Ascending aorta (tissue), 2 donors: ENCODE results near the gene RADIL. TPM values are rescaled to one million over a fixed set of nuclear protein-coding genes. Genes with fewer than 3 reads are reported as not detected.

Experiments
- DNase-seq, 2 donors: peaks; one replicate each; pipeline ENCODE4 v3.0.0-alpha.2; 2019; ENCODE audit warnings: low spot score in 2 of 2
- H3K27ac ChIP-seq, 2 donors: fragments of 200-600 bp; sonication (generic); one replicate each; pipeline ENCODE4 v1.5.1; 2016 to 2017; ENCODE audit warnings: mild to moderate bottlenecking in 1 of 2
- H3K27me3 ChIP-seq: fragments of 200-600 bp; sonication (generic); one replicate; pipeline ENCODE4 v1.5.1; 2017
- H3K36me3 ChIP-seq, 2 donors: fragments of 200-600 bp; sonication (generic); one replicate each; pipeline ENCODE4 v1.5.1; 2016
- H3K4me1 ChIP-seq, 2 donors: fragments of 200-600 bp; sonication (generic); one replicate each; pipeline ENCODE4 v1.5.1; 2016 to 2017; ENCODE audit warnings: mild to moderate bottlenecking in 1 of 2
- H3K4me3 ChIP-seq, 2 donors: fragments of 200-600 bp; sonication (generic); one replicate each; pipeline ENCODE4 v1.5.1; 2016 to 2017; ENCODE audit warnings: mild to moderate bottlenecking in 1 of 2
- H3K9me3 ChIP-seq, 2 donors: fragments of 200-600 bp; sonication (generic); one replicate each; pipeline ENCODE4 v1.5.1; 2016
- intact Hi-C: fragments of 100-400 bp; cut with DNase I; formaldehyde crosslinking; loops from one replicate; pipeline ENCODE4 v1.15.1; 2023
- total RNA-seq: library from RNA; depleted of rRNA; stranded (reverse); fragments of >200 nt; gene quantifications from one replicate; pipeline ENCODE4 v1.1.0, GENCODE V29; 2016
- TF ChIP-seq, protein P1 (sequence below), 3 experiments: fragments of 200-600 bp in 2 of 3; fragments of 450-650 bp in 1 of 3; sonication (generic) in 2 of 3; IDR thresholded peaks; one replicate each; pipeline ENCODE4 v1.5.1; 2016 to 2019; ENCODE audit warnings: antibody characterized with exemption in 3 of 3, mild to moderate bottlenecking in 1 of 3, moderate library complexity in 1 of 3

The RADIL gene
- total RNA-seq, 1 donor from 2014 or later = 42.4 TPM

DNA sequence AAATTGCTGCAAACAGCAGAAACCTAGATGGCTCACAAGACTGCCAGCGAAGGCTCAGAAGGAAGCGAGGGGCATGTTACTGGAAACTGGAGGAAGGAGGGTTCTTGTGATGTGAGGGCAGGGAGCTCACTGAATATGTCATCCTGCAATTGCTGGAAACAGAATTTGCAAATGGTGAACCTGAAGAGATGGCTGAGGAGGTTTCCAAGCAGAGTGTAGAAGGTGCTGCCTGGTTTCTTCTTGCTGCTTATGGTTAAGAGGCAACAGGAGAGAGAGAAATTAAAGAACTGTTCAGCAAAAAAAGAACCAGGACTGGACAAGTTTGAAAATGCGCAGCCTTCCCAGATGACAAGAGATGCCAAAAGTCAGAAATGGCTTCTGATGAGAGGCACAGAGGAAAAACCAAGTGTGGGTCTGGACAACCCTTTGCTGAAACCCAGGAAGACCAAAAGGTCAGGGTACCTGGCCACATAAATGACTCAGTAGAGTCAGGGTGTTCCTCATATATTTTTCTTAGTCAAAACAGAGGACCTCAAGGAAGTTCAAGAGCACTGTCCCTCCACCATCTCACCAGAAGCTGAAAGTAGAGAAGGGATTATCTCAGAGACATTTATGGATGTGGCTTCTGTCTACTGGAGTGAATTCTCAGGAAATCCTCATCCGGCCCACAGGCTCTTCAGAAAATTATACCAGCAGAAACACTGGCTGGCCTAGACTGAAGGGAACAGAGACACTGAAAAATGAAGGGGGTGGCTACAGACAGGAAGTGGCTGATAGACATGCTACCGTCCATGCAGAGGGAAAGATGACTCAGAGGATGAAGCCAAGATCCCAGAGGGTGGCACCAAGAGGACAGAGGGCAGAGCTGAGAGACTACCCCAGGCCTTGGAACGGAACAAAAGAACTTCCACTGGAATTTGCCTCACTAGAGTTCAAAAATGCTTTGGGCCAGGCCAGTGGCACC lies 31.8 kb downstream of the RADIL start:
- no peak for DNase-seq
- intact Hi-C loops = no loop called here
- Histone ChIP-seq H3K4me1 (no peaks in the 10 kb centered on the region), H3K27ac (no peak overlapping the region), H3K9me3 (peaks cover 0 to 5% of the 10 kb centered on the region in 2 donors), H3K27me3 (no peaks in the 10 kb centered on the region), H3K4me3 (no peak overlapping the region), H3K36me3 (no peaks in the 10 kb centered on the region)
- TF ChIP-seq, protein P1, sequence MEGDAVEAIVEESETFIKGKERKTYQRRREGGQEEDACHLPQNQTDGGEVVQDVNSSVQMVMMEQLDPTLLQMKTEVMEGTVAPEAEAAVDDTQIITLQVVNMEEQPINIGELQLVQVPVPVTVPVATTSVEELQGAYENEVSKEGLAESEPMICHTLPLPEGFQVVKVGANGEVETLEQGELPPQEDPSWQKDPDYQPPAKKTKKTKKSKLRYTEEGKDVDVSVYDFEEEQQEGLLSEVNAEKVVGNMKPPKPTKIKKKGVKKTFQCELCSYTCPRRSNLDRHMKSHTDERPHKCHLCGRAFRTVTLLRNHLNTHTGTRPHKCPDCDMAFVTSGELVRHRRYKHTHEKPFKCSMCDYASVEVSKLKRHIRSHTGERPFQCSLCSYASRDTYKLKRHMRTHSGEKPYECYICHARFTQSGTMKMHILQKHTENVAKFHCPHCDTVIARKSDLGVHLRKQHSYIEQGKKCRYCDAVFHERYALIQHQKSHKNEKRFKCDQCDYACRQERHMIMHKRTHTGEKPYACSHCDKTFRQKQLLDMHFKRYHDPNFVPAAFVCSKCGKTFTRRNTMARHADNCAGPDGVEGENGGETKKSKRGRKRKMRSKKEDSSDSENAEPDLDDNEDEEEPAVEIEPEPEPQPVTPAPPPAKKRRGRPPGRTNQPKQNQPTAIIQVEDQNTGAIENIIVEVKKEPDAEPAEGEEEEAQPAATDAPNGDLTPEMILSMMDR (IDR thresholded peaks at IDR 0.05) = no peak

DNA sequence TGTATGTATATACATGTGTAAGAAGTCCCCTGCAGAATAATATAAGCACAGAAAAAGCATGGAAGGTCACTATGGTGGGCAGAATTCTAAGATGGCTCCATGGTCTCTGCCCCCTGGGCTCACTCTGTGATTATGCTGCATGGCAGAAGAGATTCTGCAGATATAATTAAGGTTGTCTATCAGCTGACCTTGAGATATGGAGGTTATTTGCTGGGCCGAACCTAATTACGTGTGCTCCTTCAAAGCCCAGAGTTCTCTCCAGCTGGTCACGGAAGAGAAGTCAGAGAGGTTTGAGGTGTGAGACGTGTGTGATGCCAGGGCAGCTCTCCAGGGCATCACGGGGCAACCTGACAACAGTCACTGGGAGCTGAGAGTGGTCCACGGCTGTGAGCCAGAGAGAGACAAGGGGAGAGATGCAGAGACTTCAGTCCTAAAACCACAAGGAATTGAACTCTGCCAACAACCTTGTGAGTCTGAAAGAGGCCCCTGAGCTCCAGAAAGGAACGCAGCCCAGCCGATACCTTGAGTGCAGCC lies 33.2 kb downstream of the RADIL start:
- Histone ChIP-seq H3K9me3 (peaks cover 0 to 5% of the 10 kb centered on the region in 2 donors), H3K27me3 (no peaks in the 10 kb centered on the region), H3K36me3 (no peaks in the 10 kb centered on the region), H3K4me1 (no peaks in the 10 kb centered on the region), H3K4me3 (no peak overlapping the region), H3K27ac (no peak overlapping the region)
- intact Hi-C loops = no loop called here
- TF ChIP-seq, protein P1 (IDR thresholded peaks at IDR 0.05) = no peak
- DNase-seq = no peak

DNA sequence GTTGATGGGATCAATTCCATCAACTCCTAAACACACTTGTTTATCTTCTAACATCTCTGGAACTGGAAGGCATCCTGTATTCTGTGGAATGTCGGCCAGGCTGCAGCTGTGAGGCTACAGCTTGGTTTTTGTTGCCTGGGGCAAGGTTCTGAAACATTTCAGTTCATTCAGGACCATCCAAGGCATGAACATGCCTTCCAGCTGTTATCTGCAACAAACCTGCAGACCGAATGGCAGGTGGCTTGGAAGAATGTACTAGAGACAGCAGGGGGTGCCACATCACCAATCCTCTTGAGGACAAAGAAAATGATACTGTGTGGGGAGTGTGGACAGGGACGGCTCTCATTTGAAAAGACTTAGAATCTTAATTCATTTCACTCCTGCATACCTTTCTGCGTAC lies 34.1 kb downstream of the RADIL start:
- Histone ChIP-seq H3K36me3 (no peaks in the 10 kb centered on the region), H3K4me3 (no peak overlapping the region), H3K27ac (no peak overlapping the region), H3K9me3 (peaks cover 0 to 5% of the 10 kb centered on the region in 2 donors), H3K27me3 (no peaks in the 10 kb centered on the region), H3K4me1 (no peaks in the 10 kb centered on the region)
- DNase-seq = no peak
- TF ChIP-seq, protein P1 (IDR thresholded peaks at IDR 0.05) = peak in 1 of 3 experiments; percentile 12
- intact Hi-C loops = no loop called here

DNA sequence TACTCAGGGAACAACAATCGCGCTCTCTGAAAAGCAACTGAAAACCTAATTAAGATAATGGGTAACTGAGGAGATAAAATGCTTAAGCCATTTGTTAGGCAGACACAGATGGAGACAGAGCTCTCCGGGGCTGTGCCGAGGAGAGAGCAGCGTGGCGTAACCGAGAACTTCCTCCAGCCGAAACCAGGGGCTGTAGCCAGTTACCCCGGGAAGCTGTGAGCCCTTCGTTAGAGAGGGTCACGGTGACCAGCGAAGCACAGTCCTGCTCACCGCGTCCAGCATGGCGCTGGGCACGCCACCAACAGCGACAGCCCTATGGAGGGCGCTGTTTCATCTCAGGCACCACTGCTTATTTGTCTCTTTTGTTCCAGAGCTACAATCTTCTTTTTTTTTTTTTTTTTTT lies 37.8 kb downstream of the RADIL start:
- no peak for DNase-seq
- TF ChIP-seq, protein P1 (IDR thresholded peaks at IDR 0.05) = no peak
- no peaks in the 10 kb centered on the region for H3K4me1 ChIP-seq
- no peak overlapping the region for H3K27ac ChIP-seq
- no peaks in the 10 kb centered on the region for H3K36me3 ChIP-seq
- intact Hi-C loops = no loop called here
- H3K9me3 ChIP-seq = peaks cover 0 to under 1% of the 10 kb centered on the region in 2 donors
- no peak overlapping the region for H3K4me3 ChIP-seq
- no peaks in the 10 kb centered on the region for H3K27me3 ChIP-seq

- H3K4me1 ChIP-seq = no peaks in the 10 kb centered on the region
- no peaks in the 10 kb centered on the region for H3K36me3 ChIP-seq
- TF ChIP-seq, protein P1 (IDR thresholded peaks at IDR 0.05) = no peak
- no peaks in the 10 kb centered on the region for H3K27me3 ChIP-seq
- H3K27ac ChIP-seq = no peak overlapping the region
- intact Hi-C loops = no loop called here
- DNase-seq = no peak
- no peaks in the 10 kb centered on the region for H3K9me3 ChIP-seq
- no peak overlapping the region for H3K4me3 ChIP-seq
These were observed 41.0 kb downstream of the RADIL start for GRCh38 chr7:4842319-4843064.
